Activated T-helper 1 cell treated with anti-CD3 and anti-CD28 coated beads, Interleukin-2, amount 50 U/mL, for 16 hours (primary cell): ENCODE results near the gene OGFRL1.

Experiments used
- DNase-seq, 2 donors: peaks; one replicate each; pipeline ENCODE4 v3.0.0-alpha.2; 2020; ENCODE audit warnings: low read depth in 1 of 2, low spot score in 1 of 2

OGFRL1 gene

DNA sequence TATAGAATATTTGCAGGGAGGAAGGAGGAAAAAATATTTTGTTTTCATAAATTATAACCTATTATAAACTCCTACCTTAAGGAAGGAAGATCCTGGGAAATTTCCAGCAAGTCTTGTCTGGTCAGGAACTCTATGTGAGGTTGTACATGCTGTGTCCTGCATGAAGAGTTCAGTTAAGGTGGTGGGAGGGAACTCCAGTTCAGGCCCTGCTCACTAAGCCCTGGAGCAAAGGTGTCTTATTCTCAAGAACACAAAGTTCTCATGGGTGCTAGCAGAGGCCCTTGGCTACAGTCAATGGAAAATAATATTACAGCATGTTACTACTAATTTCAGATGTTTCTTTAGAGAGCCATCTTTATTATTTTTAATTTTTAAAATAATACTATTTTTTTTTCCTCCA, 3.8 kb upstream of the OGFRL1 start:
- no peak for DNase-seq

DNA sequence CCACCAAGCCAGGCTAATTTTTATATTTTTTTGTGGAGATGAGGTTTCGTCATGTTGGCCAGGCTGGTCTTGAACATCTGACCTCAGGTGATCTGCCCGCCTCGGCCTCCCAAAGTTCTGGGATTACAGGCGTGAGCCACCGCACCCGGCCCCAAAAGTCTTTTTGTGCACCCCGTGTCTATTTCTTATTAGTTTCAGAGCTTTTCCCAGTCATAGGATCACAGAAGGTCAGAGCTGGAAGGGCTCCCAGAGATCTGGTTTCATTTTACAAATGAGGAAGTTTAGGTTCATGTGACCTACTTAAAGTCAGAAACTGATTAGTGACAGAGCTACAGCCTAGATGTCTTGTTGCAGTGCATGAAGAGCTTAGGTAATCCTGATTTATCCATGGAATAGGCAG, 1.6 kb upstream of the OGFRL1 start:
- no peak for DNase-seq

DNA sequence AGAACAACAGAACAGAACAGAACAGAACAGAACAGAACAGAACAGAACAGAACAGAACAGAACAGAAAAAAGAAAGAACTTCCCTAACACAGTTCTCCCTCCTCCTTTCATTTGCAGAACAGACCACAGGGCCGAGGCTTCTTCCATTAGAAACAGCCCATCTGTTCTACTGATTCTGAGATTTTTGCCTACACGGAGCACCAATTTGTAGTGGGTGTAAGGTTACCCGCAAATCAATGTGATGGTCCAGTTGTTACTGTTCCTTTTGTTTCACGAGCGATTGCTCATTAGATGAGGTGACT, 734 bp upstream of the OGFRL1 start:
- DNase-seq, result no peak

DNA sequence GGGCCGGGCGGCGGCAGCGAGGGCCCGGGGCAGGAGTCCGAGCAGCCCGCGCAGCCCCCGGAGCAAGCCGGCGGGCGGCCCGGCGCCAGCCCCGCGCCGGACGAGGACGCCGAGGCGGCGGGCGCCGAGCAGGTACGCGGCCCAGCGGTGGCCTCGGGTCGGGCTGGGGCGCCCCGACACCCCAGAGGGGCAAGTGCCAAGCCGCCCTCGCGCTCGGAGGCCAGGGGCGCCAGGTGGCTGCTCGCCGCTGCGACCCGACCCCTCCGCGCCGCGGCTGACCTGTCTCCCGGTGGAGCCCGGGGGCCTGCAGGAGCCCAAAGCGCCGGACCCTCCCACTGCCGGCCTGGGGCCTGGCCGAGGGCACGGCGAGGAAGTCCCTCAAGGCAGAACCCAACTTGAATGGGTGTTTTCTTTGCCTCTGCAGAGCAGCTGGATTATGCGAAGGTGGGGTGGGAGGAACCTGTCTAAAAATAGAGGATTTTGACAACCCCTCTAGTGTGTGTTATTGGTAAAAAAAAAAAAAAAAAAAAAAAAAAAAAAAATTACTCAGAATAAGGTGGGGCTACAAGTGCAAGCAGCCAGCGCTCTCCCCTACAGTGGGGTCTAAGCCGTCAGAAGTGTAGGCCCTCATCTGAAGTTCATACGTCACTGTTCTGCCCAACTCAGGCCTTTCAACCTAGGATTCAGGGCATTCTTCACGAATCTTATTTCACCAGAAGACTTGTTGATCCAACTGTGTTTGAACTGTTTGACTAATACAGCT, 609 bp downstream of the OGFRL1 start:
- no peak for DNase-seq

DNA sequence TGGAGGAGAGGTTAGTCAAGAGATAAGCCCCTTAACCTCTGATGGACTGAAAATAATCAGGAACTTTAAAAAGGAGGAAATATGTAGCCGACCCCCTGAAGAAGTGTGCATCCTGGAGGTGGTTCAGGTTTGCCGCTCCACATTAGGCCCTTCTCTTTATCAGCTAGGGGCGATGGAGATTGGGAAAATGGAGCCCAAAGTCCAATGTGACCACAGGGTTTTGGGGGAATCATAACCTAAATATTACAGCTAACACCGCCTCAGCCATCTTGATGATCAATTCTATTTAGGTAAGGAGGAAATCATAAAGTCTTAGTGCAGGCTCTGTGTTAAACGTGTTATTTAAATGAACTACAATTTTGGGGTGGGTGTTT, 1.2 kb downstream of the OGFRL1 start:
- DNase-seq, result no peak

DNA sequence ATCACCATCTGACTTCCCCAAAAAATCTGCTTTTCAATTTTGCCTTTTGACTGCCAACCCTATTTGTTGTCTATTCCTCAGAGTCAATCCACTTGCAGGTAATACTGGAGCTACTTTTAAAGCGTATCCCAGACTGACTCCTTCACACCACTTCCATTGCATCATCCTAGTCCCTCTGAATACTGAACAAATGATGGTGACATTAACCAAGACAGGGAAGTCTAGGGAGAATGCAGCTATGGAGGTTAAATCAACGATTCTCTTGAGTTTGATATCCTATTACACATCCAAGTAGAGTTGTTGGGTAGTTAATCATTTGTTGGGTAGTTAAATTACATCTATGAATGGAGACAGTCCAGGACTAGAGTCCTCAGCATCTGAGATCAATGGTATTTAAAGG, 2.0 kb downstream of the OGFRL1 start:
- no peak for DNase-seq

DNA sequence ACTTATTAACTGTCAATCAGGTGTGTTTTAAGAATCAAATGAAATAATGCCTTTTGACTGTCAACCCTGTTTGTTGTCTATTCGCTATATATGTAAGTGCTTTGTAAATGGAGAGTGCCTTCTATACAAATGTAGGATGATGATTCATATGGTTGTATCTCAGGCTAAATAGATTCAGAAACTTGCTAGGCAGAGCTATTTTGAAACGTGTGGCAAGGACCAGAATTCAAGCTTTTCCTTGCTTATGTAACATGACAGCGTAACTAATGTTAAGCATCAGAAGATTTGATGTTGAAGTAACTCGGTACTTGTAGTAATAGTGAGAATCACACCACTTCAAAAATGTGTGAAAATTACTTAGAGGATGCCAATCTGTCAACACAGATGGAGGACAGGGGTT, 3.4 kb downstream of the OGFRL1 start:
- DNase-seq, result no peak

DNA sequence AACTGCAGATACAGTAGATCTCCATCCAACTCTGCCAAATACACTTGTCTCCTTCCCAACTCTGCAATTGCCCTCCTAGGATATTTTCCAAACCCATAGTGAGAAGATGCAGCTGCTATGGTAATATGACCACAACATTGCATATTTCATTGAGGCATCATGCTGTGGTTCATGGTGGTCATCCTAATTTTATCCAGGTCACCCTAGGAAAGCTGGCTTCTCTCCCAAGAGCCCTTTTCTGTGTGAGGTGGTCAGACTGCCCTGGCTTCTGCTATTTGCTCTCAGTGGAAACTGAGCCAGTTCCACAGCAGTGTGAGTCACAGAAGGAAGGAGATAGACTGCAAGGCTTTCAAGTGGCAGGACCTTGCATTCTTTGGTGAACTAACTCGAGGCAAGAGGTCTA, 5.5 kb downstream of the OGFRL1 start:
- DNase-seq, result no peak

DNA sequence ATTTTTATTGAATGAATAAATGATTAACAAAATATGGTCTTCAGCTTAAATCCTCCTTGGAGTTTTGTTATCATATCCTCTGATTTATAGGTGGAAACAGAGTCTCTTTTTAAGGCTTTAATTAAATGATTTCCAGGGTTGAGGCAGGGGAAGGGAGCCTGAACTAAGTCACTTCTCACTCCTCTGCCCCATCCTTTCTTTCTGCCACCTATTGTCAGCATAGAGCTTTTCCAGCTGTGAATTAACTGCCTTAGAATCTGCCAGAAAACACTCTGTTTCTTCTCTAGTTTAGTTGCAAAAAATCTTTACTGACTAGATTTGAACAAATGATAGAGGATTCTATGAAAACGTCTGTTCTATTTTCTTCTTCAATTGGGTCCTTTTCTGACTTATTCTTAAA, 9.8 kb downstream of the OGFRL1 start:
- no peak for DNase-seq

DNA sequence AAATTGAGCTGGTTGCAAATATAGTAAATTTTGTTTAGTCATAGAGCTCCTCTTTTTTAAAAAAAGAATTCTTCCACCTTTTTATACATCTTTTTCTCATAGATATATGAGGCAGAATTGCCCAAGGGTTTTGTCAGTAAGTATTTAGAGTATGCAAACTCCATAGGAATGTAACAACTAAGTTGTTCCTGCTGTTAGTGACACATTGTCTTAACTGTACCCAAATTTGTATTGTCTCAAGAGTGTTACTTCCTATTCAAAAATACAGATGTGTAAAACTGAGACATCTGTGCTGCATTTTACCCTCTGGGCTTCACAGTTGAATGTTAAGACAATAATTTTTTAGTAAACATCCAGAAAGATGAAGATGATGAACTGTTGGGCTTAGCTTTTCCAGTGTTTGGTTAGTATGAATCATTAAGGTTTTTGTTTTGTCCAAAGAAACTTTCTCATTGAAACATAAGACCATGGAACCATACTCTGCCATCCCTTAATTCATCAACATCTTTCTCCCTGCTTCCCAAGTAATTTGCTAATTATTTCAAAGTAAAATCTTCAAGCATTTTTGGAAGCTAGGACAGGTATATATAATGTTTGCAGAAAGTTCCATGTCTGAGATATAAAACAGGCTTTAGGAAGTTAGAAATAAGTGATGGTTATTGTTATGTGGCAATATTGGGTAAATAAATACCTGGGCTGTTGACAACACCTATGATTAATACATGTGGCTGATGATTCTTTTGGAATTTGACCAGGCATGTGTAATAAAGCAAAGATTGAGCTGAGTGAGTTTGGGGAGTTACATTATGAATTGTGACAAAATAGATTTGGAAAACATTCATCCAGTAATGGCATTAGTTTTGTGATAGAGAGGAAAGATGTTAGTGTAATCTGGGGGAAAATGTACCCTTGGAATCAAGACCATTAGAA, 11.2 kb downstream of the OGFRL1 start:
- DNase-seq, result no peak

DNA sequence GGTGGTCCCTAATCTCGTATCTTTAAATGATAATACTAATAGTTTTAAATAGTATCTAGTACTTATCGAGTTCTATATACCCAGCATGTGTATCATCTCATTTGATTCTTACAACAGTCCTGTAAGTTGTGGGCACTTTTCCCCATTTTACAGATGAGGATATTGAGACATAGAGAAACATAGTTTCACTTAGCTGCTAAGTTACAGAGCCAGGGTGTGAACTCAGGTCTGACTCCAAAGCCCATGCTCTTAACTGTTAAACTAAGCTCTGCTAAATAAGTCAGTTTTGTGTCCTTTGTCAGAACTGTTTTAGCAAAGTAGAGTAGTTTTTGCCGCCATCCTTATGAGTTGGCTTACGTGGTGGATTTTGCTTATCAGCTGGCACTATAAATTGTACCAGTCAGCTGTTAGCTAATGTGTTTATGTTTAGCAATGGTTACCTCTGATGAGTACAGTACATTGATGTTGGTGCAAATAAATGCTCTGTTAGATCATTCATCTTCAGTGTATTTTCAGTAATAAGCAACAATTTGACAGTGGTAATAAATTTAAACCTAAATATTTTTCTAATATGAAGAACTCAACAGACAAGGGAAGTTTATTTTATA, 12.1 kb downstream of the OGFRL1 start:
- no peak for DNase-seq

DNA sequence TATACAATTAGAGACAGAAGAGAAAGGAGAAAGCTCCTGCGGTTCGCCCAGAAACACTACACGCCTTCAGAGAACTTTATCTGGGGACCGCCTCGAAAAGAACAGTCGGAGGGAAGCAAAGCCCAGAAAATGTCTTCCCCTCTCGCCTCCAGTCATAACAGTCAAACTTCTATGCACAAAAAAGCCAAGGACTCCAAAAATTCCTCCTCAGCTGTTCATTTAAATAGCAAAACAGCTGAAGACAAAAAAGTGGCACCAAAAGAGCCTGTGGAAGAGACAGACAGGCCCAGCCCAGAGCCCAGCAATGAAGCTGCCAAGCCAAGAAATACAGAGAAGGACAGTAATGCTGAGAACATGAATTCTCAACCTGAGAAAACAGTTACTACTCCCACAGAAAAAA, 12.9 kb downstream of the OGFRL1 start:
- DNase-seq, result no peak

DNA sequence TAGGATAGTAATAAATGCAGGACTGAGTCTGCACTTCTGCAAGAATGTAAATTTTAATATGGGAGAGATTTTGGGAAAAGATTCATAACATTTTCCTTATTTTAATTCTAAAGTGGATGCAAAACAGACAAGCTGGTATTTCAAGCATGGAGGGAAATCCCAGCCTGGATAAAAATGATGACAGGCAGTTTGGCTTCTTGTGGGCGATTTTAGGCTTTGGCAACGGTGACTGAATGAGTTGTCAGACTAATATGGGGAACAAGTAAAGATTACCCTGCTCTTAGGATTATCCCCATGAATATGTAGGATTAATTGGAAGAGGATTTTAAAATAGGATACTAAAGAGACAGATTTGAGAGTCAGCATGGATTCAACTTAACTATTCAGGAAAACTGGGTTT, 21.0 kb downstream of the OGFRL1 start:
- DNase-seq, result no peak

DNA sequence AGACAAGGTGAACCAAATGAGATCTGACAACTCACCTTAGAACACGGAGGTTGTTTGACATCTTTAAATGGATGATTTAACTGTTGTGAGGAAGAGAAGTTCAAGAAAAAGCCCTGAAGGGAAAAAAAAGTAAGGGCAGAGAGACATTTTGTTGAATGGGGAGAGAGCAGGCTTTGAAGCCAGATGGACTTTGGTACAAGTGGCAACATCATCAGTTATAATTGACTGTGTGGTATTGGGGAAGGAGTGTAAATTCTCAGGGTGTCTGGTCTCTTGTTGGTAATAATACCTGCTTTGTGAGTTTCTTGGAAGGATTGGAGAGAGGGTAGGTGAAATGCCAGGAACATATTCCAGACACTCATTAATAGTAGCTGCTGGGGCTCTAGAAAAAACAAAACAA, 21.6 kb downstream of the OGFRL1 start:
- no peak for DNase-seq

DNA sequence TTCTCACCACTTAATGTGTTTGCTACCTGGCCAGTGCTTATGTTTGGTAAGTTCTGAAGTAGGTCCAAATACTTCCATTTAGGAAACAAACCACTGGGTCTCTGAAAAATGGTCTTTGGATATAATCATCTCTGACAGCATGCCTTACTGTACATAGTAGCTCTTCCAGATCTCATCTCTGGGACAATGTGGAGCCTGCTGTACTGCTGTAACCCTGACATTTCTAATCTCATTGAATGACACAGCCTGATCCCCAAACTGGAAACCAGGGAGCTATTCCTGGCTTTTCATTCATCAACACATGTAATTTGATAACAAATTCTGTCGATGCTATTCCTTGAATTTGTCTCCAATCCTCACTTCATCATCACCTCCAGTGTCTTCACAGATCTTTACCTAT, 23.5 kb downstream of the OGFRL1 start:
- DNase-seq, result no peak

DNA sequence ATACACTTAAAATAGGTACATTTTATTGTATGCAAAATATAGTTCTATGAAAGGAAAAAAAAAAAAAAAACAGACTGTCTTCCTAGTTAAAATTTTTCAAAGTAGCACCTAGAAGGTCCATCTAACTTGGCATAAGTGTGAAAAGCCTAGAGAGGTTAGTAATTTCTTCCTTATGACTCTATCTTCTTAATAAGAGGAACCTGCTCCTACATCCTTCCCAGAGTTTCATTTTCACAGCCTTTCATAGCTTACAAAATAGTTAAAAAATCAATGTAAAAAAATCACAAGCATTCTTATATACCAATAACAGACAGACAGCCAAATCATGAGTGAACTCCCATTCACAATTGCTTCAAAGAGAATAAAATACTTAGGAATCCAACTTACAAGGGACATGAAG, 28.8 kb downstream of the OGFRL1 start:
- no peak for DNase-seq

DNA sequence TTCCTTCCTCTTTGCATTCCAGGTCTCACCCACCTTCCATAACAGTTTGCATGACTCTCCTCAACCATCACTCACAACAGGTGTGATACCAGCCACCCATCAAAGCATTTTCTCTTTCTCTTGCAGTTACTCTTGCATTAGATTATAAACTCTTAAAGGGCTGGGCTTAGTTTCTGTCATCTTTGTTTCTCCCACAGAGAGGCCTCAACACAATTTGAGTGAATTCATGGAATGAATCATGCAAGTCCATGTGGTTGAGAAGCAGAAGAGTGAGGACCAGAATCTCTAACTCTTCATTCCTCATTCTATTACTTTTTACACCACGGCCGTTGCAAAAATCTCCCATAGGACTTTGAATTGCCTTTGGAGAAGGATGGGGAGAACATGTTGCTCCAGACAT, 31.4 kb downstream of the OGFRL1 start:
- DNase-seq, result no peak

DNA sequence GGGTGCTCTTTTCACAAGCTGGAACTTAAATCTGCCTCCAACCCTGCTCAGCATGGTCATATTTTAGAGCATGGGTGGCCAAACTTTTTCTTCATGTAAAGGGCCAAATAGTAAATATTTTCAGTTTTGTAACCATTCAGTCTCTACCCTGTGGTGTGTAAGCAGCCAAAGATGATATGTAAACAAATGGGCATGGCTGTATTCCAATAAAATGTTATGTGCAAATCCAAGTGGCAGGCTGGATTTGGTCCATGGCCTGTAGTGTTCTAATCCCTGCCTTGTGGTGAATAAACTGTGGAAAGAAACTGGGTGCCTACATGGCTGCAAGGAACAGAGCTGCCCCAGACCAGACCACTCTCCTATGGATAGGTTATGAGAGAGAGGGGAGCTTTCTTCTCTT, 32.7 kb downstream of the OGFRL1 start:
- no peak for DNase-seq

DNA sequence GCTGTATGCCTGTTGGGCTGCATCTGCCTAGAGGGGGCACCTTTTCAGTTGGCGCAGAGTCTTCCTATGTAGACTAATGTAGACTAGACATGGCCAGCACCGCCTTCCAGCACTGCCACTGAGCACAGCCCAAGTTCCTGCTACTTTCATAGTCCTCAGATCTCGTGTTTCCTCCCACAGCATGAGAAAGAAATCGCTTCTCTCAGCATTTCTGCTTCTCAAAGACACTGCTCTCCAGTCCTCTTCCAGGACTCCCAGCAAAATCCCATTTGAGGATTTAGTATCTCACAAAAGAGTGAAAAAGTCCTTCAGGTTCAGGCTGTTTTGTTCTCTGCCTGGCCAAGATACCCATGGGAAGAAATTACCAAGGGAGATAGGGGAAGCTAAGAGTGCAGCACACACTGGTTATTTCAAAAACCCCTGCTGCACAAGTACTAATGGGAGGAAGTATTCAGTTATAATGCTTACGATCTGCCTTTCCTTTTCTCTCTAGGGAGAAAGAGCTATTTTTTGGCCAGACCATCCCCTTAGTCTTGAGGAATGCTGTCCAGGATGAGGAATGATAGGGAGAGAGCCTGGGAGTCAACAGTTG, 35.7 kb downstream of the OGFRL1 start:
- DNase-seq, result no peak

DNA sequence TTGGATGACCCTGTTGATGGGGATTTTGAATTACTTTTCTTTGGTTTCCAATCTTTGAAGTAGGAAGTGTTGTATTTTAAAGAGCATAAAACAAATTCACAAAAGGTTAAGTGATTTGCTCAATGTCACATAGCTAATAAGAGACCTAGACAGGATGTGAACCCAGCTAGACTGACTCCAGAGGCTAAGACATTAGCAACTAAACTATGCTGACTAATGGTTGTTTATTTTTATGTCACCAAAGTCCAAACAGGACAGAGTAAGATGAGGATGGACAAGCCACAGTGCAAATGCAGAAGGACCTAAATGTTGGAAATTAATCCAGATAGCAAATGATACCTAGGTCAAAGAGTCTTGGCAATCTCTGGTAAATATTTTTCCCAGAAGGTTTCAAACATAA, 38.0 kb downstream of the OGFRL1 start:
- DNase-seq, result no peak

DNA sequence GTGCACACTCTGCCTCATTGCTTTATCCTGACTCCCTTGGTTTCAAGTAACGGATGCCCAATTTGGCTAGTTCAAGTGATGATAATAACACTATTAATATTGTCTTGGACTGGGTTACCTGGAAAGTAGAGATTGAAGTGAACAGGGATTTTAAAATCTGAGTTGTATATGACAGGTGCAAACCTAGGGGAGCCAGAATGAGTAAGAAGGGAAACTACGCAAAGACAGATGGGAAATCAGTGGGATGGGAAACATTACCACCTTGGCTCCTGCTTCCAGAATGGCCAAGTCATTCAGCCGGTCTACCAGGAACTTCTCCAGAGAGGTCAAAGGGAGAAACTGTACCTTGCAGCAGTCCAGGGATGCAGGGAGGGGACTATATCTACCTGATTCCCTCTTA, 41.9 kb downstream of the OGFRL1 start:
- no peak for DNase-seq

DNA sequence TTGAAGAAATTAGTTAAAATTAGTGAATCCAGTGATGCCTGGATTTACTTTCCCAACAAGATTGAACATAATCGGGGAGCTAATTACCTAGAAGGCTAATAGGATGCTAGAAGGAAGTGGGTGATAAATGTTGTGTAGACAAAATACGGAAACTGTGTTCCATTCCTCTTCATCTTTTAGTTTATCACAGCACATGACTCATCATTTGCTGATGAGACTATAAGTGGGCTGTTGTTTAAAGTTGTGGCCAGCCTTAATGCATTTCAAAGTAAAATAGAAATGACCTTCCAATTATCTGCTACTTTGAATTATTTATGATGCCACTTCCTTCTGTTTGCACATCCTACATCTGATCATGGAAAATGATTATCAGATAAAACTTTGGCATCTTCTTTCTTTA, 43.4 kb downstream of the OGFRL1 start:
- DNase-seq, result no peak
